Gastrocnemius medialis (tissue), 4 donors: ENCODE measurements around the gene BCL11A.

Source experiments
- CTCF ChIP-seq, 5 experiments: fragments of 450-650 bp in 3 of 5; fragments of 200-600 bp in 2 of 5; sonication (generic) in 2 of 5; IDR thresholded peaks in 4 of 5; conservative IDR thresholded peaks in 1 of 5; 1 replicate in 4 of 5; 2 replicates in 1 of 5; pipeline ENCODE4 v1.5.1; 2016 to 2019; ENCODE audit warnings: antibody characterized with exemption in 5 of 5, mild to moderate bottlenecking in 3 of 5, moderate library complexity in 3 of 5
- POLR2A ChIP-seq, 2 donors: fragments of 450-650 bp; IDR thresholded peaks; one replicate each; pipeline ENCODE4 v1.6.1; 2017; ENCODE audit warnings: antibody characterized with exemption in 2 of 2, mild to moderate bottlenecking in 2 of 2, moderate library complexity in 2 of 2

GRCh38 chr2:60487174-60487573 is 66.3 kb downstream of the BCL11A start:
- TF ChIP-seq CTCF (IDR thresholded peaks at IDR 0.05 in 4 of 5, conservative IDR thresholded peaks at IDR 0.05 in 1 of 5) (no peak), POLR2A (IDR thresholded peaks at IDR 0.05) (no peak)
